Activated CD8-positive, alpha-beta T cell treated with anti-CD3 and anti-CD28 coated beads, Interleukin-2, amount 10 ng/mL, durations not matched to agents 7 days and 5 days (primary cell): ENCODE results near the gene IPO5. TPM values are rescaled to one million over a fixed set of nuclear protein-coding genes. Genes with fewer than 3 reads are reported as not detected.
"Not testable (repeated sequence)": the region's sequence is repeated elsewhere in the genome, so short reads cannot be mapped to it uniquely, and the experiment has no call there.

Source experiments
- ATAC-seq: fragments of 150-1000 bp; cut with Tn5 transposase; one replicate; pipeline ENCODE4 v1.10.0; 2021; ENCODE audit warnings: moderate library complexity
- CTCF ChIA-PET: fragments of 350-600 bp; sonication (Branson Sonifier 250); formaldehyde crosslinking; loops from one replicate; lab custom pipeline; 2021; ENCODE audit warnings: antibody characterized with exemption; lab: Charles Lee
- POLR2A ChIA-PET: fragments of 350-600 bp; sonication (Branson Sonifier 250); formaldehyde crosslinking; loops from one replicate; lab custom pipeline; 2021; ENCODE audit warnings: antibody characterized with exemption; lab: Charles Lee
- DNase-seq: peaks from one replicate; pipeline ENCODE4 v3.0.0-alpha.2; 2020
- H3K27ac Mint-ChIP-seq: one replicate; pipeline ENCODE4 v1.8.0; 2021; ENCODE audit warnings: mild to moderate bottlenecking, mixed read lengths
- H3K27me3 Mint-ChIP-seq: one replicate; pipeline ENCODE4 v1.8.0; 2021; ENCODE audit warnings: low read depth, mixed read lengths
- H3K36me3 Mint-ChIP-seq: one replicate; pipeline ENCODE4 v1.8.0; 2021; ENCODE audit warnings: low read depth, mixed read lengths
- H3K4me1 Mint-ChIP-seq: one replicate; pipeline ENCODE4 v1.8.0; 2021; ENCODE audit warnings: low read depth, mixed read lengths
- H3K4me3 Mint-ChIP-seq: one replicate; pipeline ENCODE4 v1.8.0; 2021; ENCODE audit warnings: mild to moderate bottlenecking, mixed read lengths
- H3K9me3 Mint-ChIP-seq: one replicate; pipeline ENCODE4 v1.8.0; 2022; ENCODE audit warnings: mixed read lengths; ENCODE audit not compliant: insufficient read depth
- total RNA-seq, 2 experiments: library from RNA; stranded (reverse); gene quantifications; one replicate each; pipeline ENCODE4 v1.2.3, GENCODE V29; 2021

Gene IPO5
- total RNA-seq, 2 experiments from 2014 or later, result 115 to 119 TPM

GRCh38 chr13:98047785-98048184, 94.3 kb downstream of the IPO5 start:
- DNase-seq, H3K27ac Mint-ChIP-seq, POLR2A ChIA-PET, ATAC-seq, H3K27me3 Mint-ChIP-seq, H3K9me3 Mint-ChIP-seq, H3K36me3 Mint-ChIP-seq, H3K4me3 Mint-ChIP-seq, H3K4me1 Mint-ChIP-seq, CTCF ChIA-PET: not testable (repeated sequence)

- no peaks in the 10 kb centered on the region for H3K36me3 Mint-ChIP-seq
- ChIA-PET POLR2A (no interaction called here), CTCF (no interaction called here)
- no peak overlapping the region for H3K4me3 Mint-ChIP-seq
- DNase-seq (no peak), ATAC-seq (no peak)
- no peaks in the 10 kb centered on the region for H3K27me3 Mint-ChIP-seq
- H3K4me1 Mint-ChIP-seq, result peaks cover 4% of the 10 kb centered on the region
- H3K27ac Mint-ChIP-seq, result no peak overlapping the region
- H3K9me3 Mint-ChIP-seq, result no peaks in the 10 kb centered on the region
These were observed 94.8 kb downstream of the IPO5 start for GRCh38 chr13:98048265-98048664.

GRCh38 chr13:98050041-98050466, 96.6 kb downstream of the IPO5 start:
- CTCF ChIA-PET, result no interaction called here
- Mint-ChIP-seq H3K9me3 (no peaks in the 10 kb centered on the region), H3K4me3 (no peak overlapping the region), H3K27ac (no peak overlapping the region), H3K27me3 (no peaks in the 10 kb centered on the region), H3K4me1 (no peaks in the 10 kb centered on the region), H3K36me3 (no peaks in the 10 kb centered on the region)
- DNase-seq, result no peak
- POLR2A ChIA-PET, result no interaction called here
- ATAC-seq, result no peak

- H3K4me1 Mint-ChIP-seq, result no peaks in the 10 kb centered on the region
- ATAC-seq, result no peak
- no peaks in the 10 kb centered on the region for H3K27me3 Mint-ChIP-seq
- no peaks in the 10 kb centered on the region for H3K36me3 Mint-ChIP-seq
- POLR2A ChIA-PET, result no interaction called here
- H3K4me3 Mint-ChIP-seq, result no peak overlapping the region
- H3K9me3 Mint-ChIP-seq, result no peaks in the 10 kb centered on the region
- no peak for DNase-seq
- CTCF ChIA-PET, result no interaction called here
- H3K27ac Mint-ChIP-seq, result no peak overlapping the region
These were observed 98.9 kb downstream of the IPO5 start for GRCh38 chr13:98052412-98052811.

- POLR2A ChIA-PET, result no interaction called here
- ATAC-seq (no peak), DNase-seq (no peak)
- Mint-ChIP-seq H3K4me3 (no peak overlapping the region), H3K27me3 (no peaks in the 10 kb centered on the region), H3K4me1 (no peaks in the 10 kb centered on the region), H3K36me3 (no peaks in the 10 kb centered on the region), H3K9me3 (no peaks in the 10 kb centered on the region), H3K27ac (no peak overlapping the region)
- CTCF ChIA-PET, result no interaction called here
These were observed 100.8 kb downstream of the IPO5 start for GRCh38 chr13:98054301-98054700.

GRCh38 chr13:98055623-98056022, 102.1 kb downstream of the IPO5 start:
- Mint-ChIP-seq H3K27ac (no peak overlapping the region), H3K36me3 (no peaks in the 10 kb centered on the region), H3K4me1 (no peaks in the 10 kb centered on the region), H3K27me3 (no peaks in the 10 kb centered on the region), H3K9me3 (no peaks in the 10 kb centered on the region), H3K4me3 (no peak overlapping the region)
- ChIA-PET CTCF (no interaction called here), POLR2A (interaction anchor here (0.7 kb wide), 1 partner anchor 98 kb away, joined by 3 read pairs; no protein-coding TSS in a partner anchor)
- DNase-seq, result no peak
- ATAC-seq, result no peak

- Mint-ChIP-seq H3K9me3 (no peaks in the 10 kb centered on the region), H3K36me3 (no peaks in the 10 kb centered on the region), H3K27me3 (no peaks in the 10 kb centered on the region), H3K27ac (no peak overlapping the region), H3K4me3 (no peak overlapping the region), H3K4me1 (no peaks in the 10 kb centered on the region)
- ChIA-PET POLR2A (no interaction called here), CTCF (no interaction called here)
- no peak for ATAC-seq
- DNase-seq, result no peak
These were observed 103.5 kb downstream of the IPO5 start for GRCh38 chr13:98056839-98057410.

- H3K9me3 Mint-ChIP-seq, result no peaks in the 10 kb centered on the region
- ChIA-PET POLR2A (no interaction called here), CTCF (no interaction called here)
- no peaks in the 10 kb centered on the region for H3K36me3 Mint-ChIP-seq
- no peak overlapping the region for H3K27ac Mint-ChIP-seq
- H3K27me3 Mint-ChIP-seq, result no peaks in the 10 kb centered on the region
- DNase-seq (no peak), ATAC-seq (no peak)
- H3K4me1 Mint-ChIP-seq, result no peaks in the 10 kb centered on the region
- no peak overlapping the region for H3K4me3 Mint-ChIP-seq
These were observed 105.8 kb downstream of the IPO5 start for GRCh38 chr13:98059276-98059675.

- DNase-seq (no peak), ATAC-seq (no peak)
- H3K27ac Mint-ChIP-seq, result no peak overlapping the region
- no peaks in the 10 kb centered on the region for H3K9me3 Mint-ChIP-seq
- H3K36me3 Mint-ChIP-seq, result no peaks in the 10 kb centered on the region
- CTCF ChIA-PET, result no interaction called here
- no peak overlapping the region for H3K4me3 Mint-ChIP-seq
- H3K27me3 Mint-ChIP-seq, result no peaks in the 10 kb centered on the region
- no peaks in the 10 kb centered on the region for H3K4me1 Mint-ChIP-seq
- POLR2A ChIA-PET, result no interaction called here
These were observed 106.8 kb downstream of the IPO5 start for GRCh38 chr13:98060282-98060681.

- Mint-ChIP-seq H3K9me3 (no peaks in the 10 kb centered on the region), H3K27me3 (no peaks in the 10 kb centered on the region), H3K4me1 (no peaks in the 10 kb centered on the region), H3K27ac (no peak overlapping the region), H3K4me3 (no peak overlapping the region), H3K36me3 (no peaks in the 10 kb centered on the region)
- ATAC-seq (no peak), DNase-seq (no peak)
- CTCF ChIA-PET, result no interaction called here
- POLR2A ChIA-PET, result no interaction called here
These were observed 112.0 kb downstream of the IPO5 start for GRCh38 chr13:98065468-98065867.

- DNase-seq, result no peak
- no peak for ATAC-seq
- POLR2A ChIA-PET, result no interaction called here
These were observed 113.2 kb downstream of the IPO5 start for GRCh38 chr13:98066636-98067035.

GRCh38 chr13:98068521-98068920, 115.0 kb downstream of the IPO5 start:
- Mint-ChIP-seq H3K36me3 (no peaks in the 10 kb centered on the region), H3K9me3 (no peaks in the 10 kb centered on the region), H3K27me3 (no peaks in the 10 kb centered on the region), H3K27ac (no peak overlapping the region), H3K4me1 (no peaks in the 10 kb centered on the region), H3K4me3 (no peak overlapping the region)
- POLR2A ChIA-PET, result no interaction called here
- ATAC-seq, result no peak
- no peak for DNase-seq
- CTCF ChIA-PET, result no interaction called here

More at GRCh38 chr13:98066636-98067035, 113.2 kb downstream of the IPO5 start:
- Mint-ChIP-seq H3K27ac (no peak overlapping the region), H3K27me3 (no peaks in the 10 kb centered on the region), H3K36me3 (no peaks in the 10 kb centered on the region), H3K4me3 (no peak overlapping the region), H3K9me3 (no peaks in the 10 kb centered on the region), H3K4me1 (no peaks in the 10 kb centered on the region)
- CTCF ChIA-PET, result no interaction called here

- DNase-seq (no peak), ATAC-seq (no peak)
- Mint-ChIP-seq H3K27me3 (no peaks in the 10 kb centered on the region), H3K4me3 (no peak overlapping the region), H3K36me3 (no peaks in the 10 kb centered on the region), H3K9me3 (no peaks in the 10 kb centered on the region), H3K27ac (no peak overlapping the region), H3K4me1 (no peaks in the 10 kb centered on the region)
- ChIA-PET CTCF (no interaction called here), POLR2A (no interaction called here)
These were observed 116.5 kb downstream of the IPO5 start for GRCh38 chr13:98069985-98070384.
